HepG2 (cell line): ENCODE measurements around the gene FN1. TPM values are rescaled to one million over a fixed set of nuclear protein-coding genes. Genes with fewer than 3 reads are reported as not detected.

Source experiments
- AHDC1 ChIP-seq: sonication (generic); formaldehyde crosslinking; IDR thresholded peaks from 2 replicates; pipeline ENCODE4 v1.5.1; 2020; ENCODE audit warnings: mild to moderate bottlenecking, missing genetic modification reagents, borderline replicate concordance
- CBX5 ChIP-seq: sonication (generic); formaldehyde crosslinking; IDR thresholded peaks from 2 replicates; pipeline ENCODE4 v1.4.0; 2020; ENCODE audit warnings: missing genetic modification reagents, borderline replicate concordance
- FOXC1 ChIP-seq: sonication (generic); formaldehyde crosslinking; IDR thresholded peaks from 2 replicates; pipeline ENCODE4 v1.8.0; 2022; ENCODE audit warnings: mild to moderate bottlenecking, missing genetic modification reagents, borderline replicate concordance
- NFKBIZ ChIP-seq: IDR thresholded peaks from 2 replicates; pipeline ENCODE4 v1.6.1; 2018; ENCODE audit warnings: missing genetic modification reagents, missing compliant biosample characterization
- NR2F1 ChIP-seq, 2 experiments: fragments of 450-650 bp in 1 of 2; formaldehyde crosslinking in 1 of 2; IDR thresholded peaks; 2 replicates each; pipeline versions ENCODE4 v1.5.0 to v1.6.1; 2016 to 2020; ENCODE audit warnings: mild to moderate bottlenecking in 1 of 2, missing compliant biosample characterization in 1 of 2, missing genetic modification reagents in 1 of 2, moderate library complexity in 1 of 2
- ONECUT2 ChIP-seq: sonication (generic); formaldehyde crosslinking; IDR thresholded peaks from 2 replicates; pipeline ENCODE4 v1.4.0; 2020; ENCODE audit warnings: missing genetic modification reagents
- PAF1 ChIP-seq: IDR thresholded peaks from 2 replicates; pipeline ENCODE4 v1.6.1; 2016; ENCODE audit warnings: missing genetic modification reagents, missing compliant biosample characterization
- REL ChIP-seq: sonication (generic); formaldehyde crosslinking; conservative IDR thresholded peaks from 2 replicates; pipeline ENCODE4 v1.8.0; 2022; ENCODE audit warnings: mild to moderate bottlenecking, missing genetic modification reagents, moderate library complexity
- RELA ChIP-seq: sonication (generic); formaldehyde crosslinking; IDR thresholded peaks from 2 replicates; pipeline ENCODE4 v1.4.0; 2020; ENCODE audit warnings: missing genetic modification reagents
- RFXAP ChIP-seq: sonication (generic); formaldehyde crosslinking; IDR thresholded peaks from 2 replicates; pipeline ENCODE4 v1.4.0; 2020; ENCODE audit warnings: missing genetic modification reagents, borderline replicate concordance
- ZBTB42 ChIP-seq: sonication (generic); formaldehyde crosslinking; IDR thresholded peaks from 2 replicates; pipeline ENCODE4 v1.5.0; 2020; ENCODE audit warnings: mild to moderate bottlenecking, missing genetic modification reagents
- ZNF143 ChIP-seq: sonication (generic); formaldehyde crosslinking; IDR thresholded peaks from 2 replicates; pipeline ENCODE4 v1.4.0; 2020; ENCODE audit warnings: missing genetic modification reagents
- ZNF598 ChIP-seq: sonication (generic); formaldehyde crosslinking; IDR thresholded peaks from 2 replicates; pipeline ENCODE4 v1.5.1; 2020; ENCODE audit warnings: mild to moderate bottlenecking, missing genetic modification reagents, borderline replicate concordance
- ZNF629 ChIP-seq: sonication (generic); formaldehyde crosslinking; conservative IDR thresholded peaks from 2 replicates; pipeline ENCODE4 v1.5.0; 2020; ENCODE audit warnings: missing genetic modification reagents
- polyA plus RNA-seq, 8 experiments: library from polyadenylated mRNA; depleted of rRNA in 3 of 8; stranded (reverse) in 7 of 8; unstranded in 1 of 8; fragments of >200 nt; fragmentation: Illumina TruSeq in 4 of 8; extraction: Trizol in 4 of 8; gene quantifications; 2 replicates each; pipeline versions ENCODE4 v1.2.1 to v1.2.3, GENCODE V29; 2011 to 2016; ENCODE audit warnings: low read depth in 4 of 8, missing spikeins in 1 of 8, mixed read lengths in 1 of 8; ENCODE audit not compliant: insufficient read depth in 1 of 8
- total RNA-seq, 5 experiments: library from RNA; depleted of rRNA; stranded (reverse); fragments of >200 nt; fragmentation: Illumina TruSeq; extraction: Trizol; gene quantifications; 2 replicates each; pipeline ENCODE4 v1.2.3, GENCODE V29; 2016; ENCODE audit warnings: low read depth in 1 of 5
- TF ChIP-seq, protein P1 (sequence below): sonication (generic); formaldehyde crosslinking; IDR thresholded peaks from 2 replicates; pipeline ENCODE4 v1.4.0; 2020; ENCODE audit warnings: mild to moderate bottlenecking, missing genetic modification reagents
- TF ChIP-seq, protein P2 (sequence below): sonication (generic); formaldehyde crosslinking; IDR thresholded peaks from 2 replicates; pipeline ENCODE4 v1.8.1; 2023; ENCODE audit warnings: mild to moderate bottlenecking, missing genetic modification reagents

FN1 gene
- total and polyA plus RNA-seq, 2 of the 13 experiments (the other 11 are each of a cell fraction or from before 2014, with no cell fraction given) = 1,847 to 6,471 TPM

- TF ChIP-seq AHDC1 (CRISPR knock-in tag) (no peak), ZBTB42 (CRISPR knock-in tag) (no peak), ZNF629 (CRISPR knock-in tag) (no peak), PAF1 (CRISPR knock-in tag) (0 out of 2 replicates have a peak, but pooled peaks have one; percentile 78), RELA (CRISPR knock-in tag) (no peak), REL (CRISPR knock-in tag) (no peak), ZNF143 (CRISPR knock-in tag) (no peak), ZNF598 (CRISPR knock-in tag) (no peak), CBX5 (CRISPR knock-in tag) (no peak), NR2F1 (CRISPR knock-in tag; IDR thresholded peaks at IDR 0.05) (no peak), NFKBIZ (no peak), FOXC1 (no peak), ONECUT2 (no peak), RFXAP (no peak)
- TF ChIP-seq, protein P1, sequence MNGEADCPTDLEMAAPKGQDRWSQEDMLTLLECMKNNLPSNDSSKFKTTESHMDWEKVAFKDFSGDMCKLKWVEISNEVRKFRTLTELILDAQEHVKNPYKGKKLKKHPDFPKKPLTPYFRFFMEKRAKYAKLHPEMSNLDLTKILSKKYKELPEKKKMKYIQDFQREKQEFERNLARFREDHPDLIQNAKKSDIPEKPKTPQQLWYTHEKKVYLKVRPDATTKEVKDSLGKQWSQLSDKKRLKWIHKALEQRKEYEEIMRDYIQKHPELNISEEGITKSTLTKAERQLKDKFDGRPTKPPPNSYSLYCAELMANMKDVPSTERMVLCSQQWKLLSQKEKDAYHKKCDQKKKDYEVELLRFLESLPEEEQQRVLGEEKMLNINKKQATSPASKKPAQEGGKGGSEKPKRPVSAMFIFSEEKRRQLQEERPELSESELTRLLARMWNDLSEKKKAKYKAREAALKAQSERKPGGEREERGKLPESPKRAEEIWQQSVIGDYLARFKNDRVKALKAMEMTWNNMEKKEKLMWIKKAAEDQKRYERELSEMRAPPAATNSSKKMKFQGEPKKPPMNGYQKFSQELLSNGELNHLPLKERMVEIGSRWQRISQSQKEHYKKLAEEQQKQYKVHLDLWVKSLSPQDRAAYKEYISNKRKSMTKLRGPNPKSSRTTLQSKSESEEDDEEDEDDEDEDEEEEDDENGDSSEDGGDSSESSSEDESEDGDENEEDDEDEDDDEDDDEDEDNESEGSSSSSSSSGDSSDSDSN (CRISPR knock-in tag) = no peak
- TF ChIP-seq, protein P2, sequence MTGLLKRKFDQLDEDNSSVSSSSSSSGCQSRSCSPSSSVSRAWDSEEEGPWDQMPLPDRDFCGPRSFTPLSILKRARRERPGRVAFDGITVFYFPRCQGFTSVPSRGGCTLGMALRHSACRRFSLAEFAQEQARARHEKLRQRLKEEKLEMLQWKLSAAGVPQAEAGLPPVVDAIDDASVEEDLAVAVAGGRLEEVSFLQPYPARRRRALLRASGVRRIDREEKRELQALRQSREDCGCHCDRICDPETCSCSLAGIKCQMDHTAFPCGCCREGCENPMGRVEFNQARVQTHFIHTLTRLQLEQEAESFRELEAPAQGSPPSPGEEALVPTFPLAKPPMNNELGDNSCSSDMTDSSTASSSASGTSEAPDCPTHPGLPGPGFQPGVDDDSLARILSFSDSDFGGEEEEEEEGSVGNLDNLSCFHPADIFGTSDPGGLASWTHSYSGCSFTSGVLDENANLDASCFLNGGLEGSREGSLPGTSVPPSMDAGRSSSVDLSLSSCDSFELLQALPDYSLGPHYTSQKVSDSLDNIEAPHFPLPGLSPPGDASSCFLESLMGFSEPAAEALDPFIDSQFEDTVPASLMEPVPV (CRISPR knock-in tag) = 0 out of 2 replicates have a peak, but pooled peaks have one; percentile 25
These were observed 43.1 kb downstream of the FN1 start (continued) for GRCh38 chr2:215392687-215393270.
